ENCODE data around the gene COL9A2. TPM values are rescaled to one million over a fixed set of nuclear protein-coding genes. Genes with fewer than 3 reads are reported as not detected.

The COL9A2 gene
- polyA plus RNA-seq, 1 of the 3 experiments (the other 2 are of a cell fraction), result 0.94 TPM

DNA sequence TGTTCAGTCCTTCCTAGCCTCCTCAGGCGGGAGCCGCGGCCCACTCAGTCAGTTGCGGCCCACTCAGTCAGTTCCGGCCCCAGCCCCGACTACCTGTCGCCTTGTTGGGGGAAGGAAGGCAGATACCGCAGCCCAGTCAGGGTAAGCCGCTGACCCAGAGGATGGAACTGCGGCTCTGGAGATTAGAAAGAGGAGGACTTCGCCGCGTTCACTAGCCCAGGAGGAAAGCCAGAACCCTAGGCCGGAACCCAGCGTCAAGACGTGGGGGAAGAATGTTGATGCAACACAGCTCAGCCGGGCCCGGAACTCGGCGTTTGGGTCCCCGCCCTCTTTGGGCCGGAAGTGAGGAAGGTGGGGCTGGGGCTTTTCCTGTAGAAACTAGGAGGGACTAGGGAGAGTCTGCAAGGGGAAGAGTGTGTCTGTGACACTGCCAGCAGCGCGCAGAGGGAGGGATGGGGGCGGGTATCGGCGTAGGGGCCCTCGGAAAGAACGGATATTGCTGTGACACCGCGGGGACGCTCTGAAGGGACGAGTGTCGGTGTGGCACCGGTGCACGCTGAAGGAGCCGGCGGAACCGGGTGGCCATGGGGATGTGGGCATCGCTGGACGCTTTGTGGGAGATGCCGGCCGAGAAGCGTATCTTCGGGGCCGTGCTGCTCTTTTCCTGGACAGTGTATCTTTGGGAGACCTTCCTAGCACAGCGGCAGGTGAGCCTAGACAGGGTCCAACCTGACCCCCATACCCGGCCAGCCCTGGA is 59.2 kb downstream of the COL9A2 start, which contains the start of gene ZMPSTE24 (continued):
- TF ChIP-seq, protein P1, sequence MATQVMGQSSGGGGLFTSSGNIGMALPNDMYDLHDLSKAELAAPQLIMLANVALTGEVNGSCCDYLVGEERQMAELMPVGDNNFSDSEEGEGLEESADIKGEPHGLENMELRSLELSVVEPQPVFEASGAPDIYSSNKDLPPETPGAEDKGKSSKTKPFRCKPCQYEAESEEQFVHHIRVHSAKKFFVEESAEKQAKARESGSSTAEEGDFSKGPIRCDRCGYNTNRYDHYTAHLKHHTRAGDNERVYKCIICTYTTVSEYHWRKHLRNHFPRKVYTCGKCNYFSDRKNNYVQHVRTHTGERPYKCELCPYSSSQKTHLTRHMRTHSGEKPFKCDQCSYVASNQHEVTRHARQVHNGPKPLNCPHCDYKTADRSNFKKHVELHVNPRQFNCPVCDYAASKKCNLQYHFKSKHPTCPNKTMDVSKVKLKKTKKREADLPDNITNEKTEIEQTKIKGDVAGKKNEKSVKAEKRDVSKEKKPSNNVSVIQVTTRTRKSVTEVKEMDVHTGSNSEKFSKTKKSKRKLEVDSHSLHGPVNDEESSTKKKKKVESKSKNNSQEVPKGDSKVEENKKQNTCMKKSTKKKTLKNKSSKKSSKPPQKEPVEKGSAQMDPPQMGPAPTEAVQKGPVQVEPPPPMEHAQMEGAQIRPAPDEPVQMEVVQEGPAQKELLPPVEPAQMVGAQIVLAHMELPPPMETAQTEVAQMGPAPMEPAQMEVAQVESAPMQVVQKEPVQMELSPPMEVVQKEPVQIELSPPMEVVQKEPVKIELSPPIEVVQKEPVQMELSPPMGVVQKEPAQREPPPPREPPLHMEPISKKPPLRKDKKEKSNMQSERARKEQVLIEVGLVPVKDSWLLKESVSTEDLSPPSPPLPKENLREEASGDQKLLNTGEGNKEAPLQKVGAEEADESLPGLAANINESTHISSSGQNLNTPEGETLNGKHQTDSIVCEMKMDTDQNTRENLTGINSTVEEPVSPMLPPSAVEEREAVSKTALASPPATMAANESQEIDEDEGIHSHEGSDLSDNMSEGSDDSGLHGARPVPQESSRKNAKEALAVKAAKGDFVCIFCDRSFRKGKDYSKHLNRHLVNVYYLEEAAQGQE (IDR thresholded peaks at IDR 0.05; ENCODE audit: low read depth, low read length), result peak; percentile 55; the same call in 1 of the 2 replicates
- TF ChIP-seq CHD2 (IDR thresholded peaks at IDR 0.05; ENCODE audit: low read length, partially characterized antibody) (peak; percentile 92), RFX5 (IDR thresholded peaks at IDR 0.05; ENCODE audit: low read length) (peak; percentile 68; the same call in 1 of the 2 replicates), TCF12 (IDR thresholded peaks at IDR 0.05) (peak; percentile 32; the same call in 1 of the 2 replicates), FOXJ3 (CRISPR knock-in tag; IDR thresholded peaks at IDR 0.05) (peak; percentile 51; the same call in 1 of the 2 replicates), NFIC (IDR thresholded peaks at IDR 0.05; ENCODE audit: borderline replicate concordance) (0 out of 2 replicates have a peak, but pooled peaks have one; percentile 16), RXRA (IDR thresholded peaks at IDR 0.05; ENCODE audit: borderline replicate concordance, low read depth) (no peak), SMC3 (IDR thresholded peaks at IDR 0.05; ENCODE audit: low read depth, low read length) (no peak; the same call in 1 of the 2 replicates), JUND (IDR thresholded peaks at IDR 0.05) (no peak; the same call in 1 of the 2 replicates)
- TF ChIP-seq, protein P2, sequence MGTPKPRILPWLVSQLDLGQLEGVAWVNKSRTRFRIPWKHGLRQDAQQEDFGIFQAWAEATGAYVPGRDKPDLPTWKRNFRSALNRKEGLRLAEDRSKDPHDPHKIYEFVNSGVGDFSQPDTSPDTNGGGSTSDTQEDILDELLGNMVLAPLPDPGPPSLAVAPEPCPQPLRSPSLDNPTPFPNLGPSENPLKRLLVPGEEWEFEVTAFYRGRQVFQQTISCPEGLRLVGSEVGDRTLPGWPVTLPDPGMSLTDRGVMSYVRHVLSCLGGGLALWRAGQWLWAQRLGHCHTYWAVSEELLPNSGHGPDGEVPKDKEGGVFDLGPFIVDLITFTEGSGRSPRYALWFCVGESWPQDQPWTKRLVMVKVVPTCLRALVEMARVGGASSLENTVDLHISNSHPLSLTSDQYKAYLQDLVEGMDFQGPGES (IDR thresholded peaks at IDR 0.05; ENCODE audit: low read depth, low read length), result peak; percentile 7; the same call in 1 of the 2 replicates

DNA sequence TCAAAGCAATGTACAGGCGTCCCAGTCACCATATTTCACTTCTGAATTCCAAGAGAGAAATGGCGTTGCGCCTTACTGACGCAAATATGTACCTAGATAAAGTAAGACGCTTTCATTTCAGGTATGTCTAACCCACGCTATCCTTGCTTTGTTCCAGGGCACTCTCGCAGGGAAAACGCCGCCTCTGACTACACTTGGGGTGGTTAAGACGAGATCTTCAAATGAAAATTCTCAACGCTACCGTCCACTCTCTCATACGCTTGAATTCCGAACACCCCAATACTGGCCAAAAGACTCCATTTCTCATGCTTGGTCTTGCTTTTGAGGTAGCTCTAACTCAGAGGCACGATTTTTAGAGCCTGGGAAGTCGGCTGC is 59.8 kb downstream of the COL9A2 start:
- peaks cover 10 to 11% of the 10 kb centered on the region in 2 experiments; a peak in 3 of 4 replicates for H3K4me1 ChIP-seq (ENCODE audit: control insufficient read depth in 1 of 2, insufficient read depth in 2 of 2, low read depth in 1 of 2, low read length in 1 of 2)
- peak overlapping the region; percentile 99 for H3K9ac ChIP-seq
- H3K36me3 ChIP-seq (replicated peaks in 1 of 2; ENCODE audit: control insufficient read depth in 1 of 2, insufficient read depth in 2 of 2, low read length in 1 of 2), result peaks cover 17 to 29% of the 10 kb centered on the region in 2 experiments
- peak overlapping the region; percentile 77 for H3K4me2 ChIP-seq
- H4K20me1 ChIP-seq (ENCODE audit: insufficient read depth), result no peaks in the 10 kb centered on the region
- POLR2A ChIA-PET, result interaction anchor here (1.0 kb wide), 1 partner anchor 96 kb away, joined by 4 read pairs; the partner anchor contains the start of gene RLF
- WGBS (ENCODE audit: low lambda C conversion rate), result 0% methylated on average over 16 of the region's 16 CpGs
- no peaks in the 10 kb centered on the region for H3K27me3 ChIP-seq (ENCODE audit: insufficient read depth)
- DNase-seq, result no peak
- H2AFZ ChIP-seq (ENCODE audit: low read depth), result peak overlapping the region; percentile 94
- H3K27ac ChIP-seq (ENCODE audit: low read depth in 2 of 2, low read length in 1 of 2), result peak overlapping the region; percentile 96 to 99
- H3K9me2 ChIP-seq, result no peaks in the 10 kb centered on the region
- peaks cover 71% of the 10 kb centered on the region for H3K79me2 ChIP-seq (ENCODE audit: insufficient read depth)
- H3K4me3 ChIP-seq (ENCODE audit: low read depth in 2 of 2, low read length in 1 of 2), result peak overlapping the region; percentile 75 to 93
- CTCF ChIA-PET, result interaction anchor here (1.0 to 2.1 kb wide), 3 partner anchors 21 to 105 kb away, joined by 3 to 6 read pairs (median 5); no protein-coding TSS in a partner anchor
- H3F3A ChIP-seq (replicated peaks; ENCODE audit: insufficient read depth), result peaks cover 9% of the 10 kb centered on the region
- H3K9me3 ChIP-seq, result no peaks in the 10 kb centered on the region
- TF ChIP-seq NRF1 (IDR thresholded peaks at IDR 0.05; ENCODE audit: low read depth, low read length) (no peak), RCOR1 (IDR thresholded peaks at IDR 0.05; ENCODE audit: low read length) (no peak), RXRA (IDR thresholded peaks at IDR 0.05; ENCODE audit: borderline replicate concordance, low read depth) (no peak), FOXJ3 (CRISPR knock-in tag; IDR thresholded peaks at IDR 0.05) (no peak), JUND (IDR thresholded peaks at IDR 0.05) (no peak), RFX5 (IDR thresholded peaks at IDR 0.05; ENCODE audit: low read length) (no peak), EP300 (IDR thresholded peaks at IDR 0.05; ENCODE audit: borderline replicate concordance in 1 of 2, low read depth in 1 of 2, low read length in 1 of 2) (no peak), NFIC (IDR thresholded peaks at IDR 0.05; ENCODE audit: borderline replicate concordance) (no peak), FOXM1 (IDR thresholded peaks at IDR 0.05; ENCODE audit: low read depth) (no peak), TCF12 (IDR thresholded peaks at IDR 0.05) (no peak), GABPA (IDR thresholded peaks at IDR 0.05; ENCODE audit: low read depth) (no peak), CHD2 (IDR thresholded peaks at IDR 0.05; ENCODE audit: low read length, partially characterized antibody) (no peak)
- TF ChIP-seq, protein P1 (IDR thresholded peaks at IDR 0.05; ENCODE audit: low read depth, low read length), result no peak
- TF ChIP-seq, protein P2 (IDR thresholded peaks at IDR 0.05; ENCODE audit: low read depth, low read length), result no peak
- TF ChIP-seq, protein P3, sequence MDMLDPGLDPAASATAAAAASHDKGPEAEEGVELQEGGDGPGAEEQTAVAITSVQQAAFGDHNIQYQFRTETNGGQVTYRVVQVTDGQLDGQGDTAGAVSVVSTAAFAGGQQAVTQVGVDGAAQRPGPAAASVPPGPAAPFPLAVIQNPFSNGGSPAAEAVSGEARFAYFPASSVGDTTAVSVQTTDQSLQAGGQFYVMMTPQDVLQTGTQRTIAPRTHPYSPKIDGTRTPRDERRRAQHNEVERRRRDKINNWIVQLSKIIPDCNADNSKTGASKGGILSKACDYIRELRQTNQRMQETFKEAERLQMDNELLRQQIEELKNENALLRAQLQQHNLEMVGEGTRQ (IDR thresholded peaks at IDR 0.05; ENCODE audit: borderline replicate concordance, low read depth, low read length), result no peak

All from SK-N-SH (cell line).